Trophoblast cell (in vitro differentiated cells and primary cell): ENCODE data around the gene SMARCAL1.

Experiments
- DNase-seq, 2 donors: peaks; one replicate each; pipeline ENCODE4 v3.0.0-alpha.2; 2016
- H2AFZ ChIP-seq: 2 replicates; pipeline ENCODE4 v1.6.1; 2013; ENCODE audit warnings: low read length, moderate library complexity, mild to moderate bottlenecking; ENCODE audit not compliant: insufficient read depth, poor library complexity
- H2AK5ac ChIP-seq: 2 replicates; pipeline ENCODE4 v1.6.1; 2013; ENCODE audit warnings: mild to moderate bottlenecking, low read length
- H2BK120ac ChIP-seq: 2 replicates; pipeline ENCODE4 v1.6.1; 2013; ENCODE audit warnings: low read length, mild to moderate bottlenecking, moderate library complexity; ENCODE audit not compliant: insufficient read depth, poor library complexity
- H2BK12ac ChIP-seq: 2 replicates; pipeline ENCODE4 v1.6.1; 2013; ENCODE audit warnings: mild to moderate bottlenecking, low read length, moderate library complexity
- H2BK5ac ChIP-seq: 2 replicates; pipeline ENCODE4 v1.6.1; 2013; ENCODE audit warnings: low read length, low read depth, moderate library complexity, mild to moderate bottlenecking; ENCODE audit not compliant: poor library complexity
- H3K14ac ChIP-seq: 2 replicates; pipeline ENCODE4 v1.6.1; 2013; ENCODE audit warnings: mild to moderate bottlenecking, low read length
- H3K18ac ChIP-seq: 2 replicates; pipeline ENCODE4 v1.6.1; 2013; ENCODE audit warnings: mild to moderate bottlenecking, low read length
- H3K23ac ChIP-seq: 2 replicates; pipeline ENCODE4 v1.6.1; 2013; ENCODE audit warnings: low read length
- H3K27ac ChIP-seq: 2 replicates; pipeline ENCODE4 v1.5.1; 2013; ENCODE audit warnings: low read depth, mild to moderate bottlenecking, inconsistent platforms, low read length, moderate library complexity
- H3K27me3 ChIP-seq: 2 replicates; pipeline ENCODE4 v1.6.1; 2013; ENCODE audit warnings: inconsistent platforms, mild to moderate bottlenecking, low read length, moderate library complexity; ENCODE audit not compliant: insufficient read depth
- H3K36me3 ChIP-seq, 2 experiments: 1 replicate in 1 of 2; 2 replicates in 1 of 2; pipeline ENCODE4 v1.6.1; 2013; ENCODE audit warnings: low read length in 2 of 2, mild to moderate bottlenecking in 2 of 2, moderate library complexity in 1 of 2; ENCODE audit not compliant: insufficient read depth in 2 of 2, control insufficient read depth in 1 of 2
- H3K4ac ChIP-seq: 2 replicates; pipeline ENCODE4 v1.6.1; 2013; ENCODE audit warnings: low read depth, mild to moderate bottlenecking, low read length, moderate library complexity
- H3K4me1 ChIP-seq, 2 experiments: 1 replicate in 1 of 2; 2 replicates in 1 of 2; pipeline ENCODE4 v1.6.1; 2013; ENCODE audit warnings: low read length in 2 of 2, mild to moderate bottlenecking in 2 of 2, moderate library complexity in 1 of 2; ENCODE audit not compliant: insufficient read depth in 2 of 2, control insufficient read depth in 1 of 2
- H3K4me2 ChIP-seq: 2 replicates; pipeline ENCODE4 v1.6.1; 2013; ENCODE audit warnings: inconsistent platforms, mild to moderate bottlenecking, low read length, moderate library complexity
- H3K4me3 ChIP-seq: 2 replicates; pipeline ENCODE4 v1.5.1; 2013; ENCODE audit warnings: mild to moderate bottlenecking, low read depth, low read length, inconsistent platforms
- H3K79me1 ChIP-seq: one replicate; pipeline ENCODE4 v1.6.1; 2013; ENCODE audit warnings: low read length
- H3K79me2 ChIP-seq: 2 replicates; pipeline ENCODE4 v1.6.1; 2013; ENCODE audit warnings: low read length, mild to moderate bottlenecking; ENCODE audit not compliant: control insufficient read depth, insufficient read depth, poor library complexity
- H3K9ac ChIP-seq: 2 replicates; pipeline ENCODE4 v1.6.1; 2013; ENCODE audit warnings: mild to moderate bottlenecking, low read length
- H3K9me3 ChIP-seq: 2 replicates; pipeline ENCODE4 v1.6.1; 2013; ENCODE audit warnings: low read depth, mild to moderate bottlenecking, control low read depth, inconsistent platforms, low read length; ENCODE audit not compliant: insufficient read depth
- H4K12ac ChIP-seq: 2 replicates; pipeline ENCODE4 v1.6.1; 2013; ENCODE audit warnings: low read depth, mild to moderate bottlenecking, low read length, moderate library complexity
- H4K8ac ChIP-seq: 2 replicates; pipeline ENCODE4 v1.6.1; 2013; ENCODE audit warnings: low read depth, mild to moderate bottlenecking, low read length, moderate library complexity
- H4K91ac ChIP-seq: one replicate; pipeline ENCODE4 v1.6.1; 2013; ENCODE audit warnings: low read depth, mild to moderate bottlenecking, low read length, moderate library complexity
- WGBS: extraction: QIAGEN DNeasy Blood & Tissue Kit; methylation state at CpG from one replicate; pipeline ENCODE4 v1.1.7; 2013; ENCODE audit warnings: missing lambda C conversion rate; ENCODE audit not compliant: insufficient read length, insufficient coverage; ENCODE audit errors: extremely low coverage; 5-methylcytosine and 5-hydroxymethylcytosine counted together

SMARCAL1 gene

GRCh38 chr2:216482640-216483039 lies 70.4 kb downstream of the SMARCAL1 start:
- peaks cover 3% of the 10 kb centered on the region for H3K79me1 ChIP-seq
- no peak overlapping the region for H3K9ac ChIP-seq
- no peak overlapping the region for H3K4me2 ChIP-seq
- H2BK5ac ChIP-seq = no peak overlapping the region
- H2BK120ac ChIP-seq = no peak overlapping the region
- no peak overlapping the region for H2BK12ac ChIP-seq
- H3K23ac ChIP-seq = no peak overlapping the region
- H4K12ac ChIP-seq = no peak overlapping the region
- H4K8ac ChIP-seq = no peak overlapping the region
- no peak overlapping the region for H3K4me3 ChIP-seq
- H3K36me3 ChIP-seq = peaks cover 14 to 17% of the 10 kb centered on the region in 2 experiments
- H3K18ac ChIP-seq = no peak overlapping the region
- H3K4ac ChIP-seq = no peak overlapping the region
- WGBS = no CpG with 5 or more reads among the region's 2 CpGs
- no peak overlapping the region for H2AK5ac ChIP-seq
- no peak for DNase-seq
- no peak overlapping the region for H3K27ac ChIP-seq
- H3K14ac ChIP-seq = no peak overlapping the region
- H2AFZ ChIP-seq = no peak overlapping the region
- no peaks in the 10 kb centered on the region for H3K79me2 ChIP-seq
- peaks cover 5% of the 10 kb centered on the region in 2 experiments for H3K4me1 ChIP-seq
- H3K9me3 ChIP-seq = no peaks in the 10 kb centered on the region
- no peaks in the 10 kb centered on the region for H3K27me3 ChIP-seq
- H4K91ac ChIP-seq = no peak overlapping the region

GRCh38 chr2:216485237-216485636 lies 73.0 kb downstream of the SMARCAL1 start:
- Histone ChIP-seq H4K91ac (no peak overlapping the region), H2BK12ac (no peak overlapping the region), H4K8ac (no peak overlapping the region), H3K4me3 (no peak overlapping the region), H2AFZ (no peak overlapping the region), H3K9me3 (no peaks in the 10 kb centered on the region), H3K36me3 (peaks cover 4 to 8% of the 10 kb centered on the region in 2 experiments), H3K4ac (no peak overlapping the region), H3K14ac (no peak overlapping the region), H3K79me2 (no peaks in the 10 kb centered on the region), H3K23ac (no peak overlapping the region), H4K12ac (no peak overlapping the region), H3K27ac (no peak overlapping the region), H3K9ac (no peak overlapping the region), H3K18ac (no peak overlapping the region), H2BK120ac (no peak overlapping the region), H3K27me3 (no peaks in the 10 kb centered on the region), H2BK5ac (no peak overlapping the region), H3K79me1 (peaks cover 4% of the 10 kb centered on the region), H3K4me2 (no peak overlapping the region), H2AK5ac (no peak overlapping the region), H3K4me1 (peaks cover 5 to 7% of the 10 kb centered on the region in 2 experiments)
- WGBS = no CpG with 5 or more reads among the region's 3 CpGs
- no peak for DNase-seq

- DNase-seq = peak in 1 of 2 donors; percentile 32
- no peak overlapping the region for H3K27ac ChIP-seq
- H3K23ac ChIP-seq = no peak overlapping the region
- no peak overlapping the region for H3K4me3 ChIP-seq
- no peak overlapping the region for H2BK12ac ChIP-seq
- WGBS = no CpG with 5 or more reads among the region's 5 CpGs
- H2BK120ac ChIP-seq = no peak overlapping the region
- no peak overlapping the region for H3K18ac ChIP-seq
- H2AFZ ChIP-seq = no peak overlapping the region
- H3K9ac ChIP-seq = no peak overlapping the region
- H3K4me1 ChIP-seq = peaks cover 5 to 7% of the 10 kb centered on the region in 2 experiments
- no peak overlapping the region for H2BK5ac ChIP-seq
- H3K4me2 ChIP-seq = no peak overlapping the region
- no peak overlapping the region for H3K4ac ChIP-seq
- H2AK5ac ChIP-seq = no peak overlapping the region
- no peak overlapping the region for H4K91ac ChIP-seq
- no peak overlapping the region for H4K8ac ChIP-seq
- no peaks in the 10 kb centered on the region for H3K79me2 ChIP-seq
- H4K12ac ChIP-seq = no peak overlapping the region
- H3K14ac ChIP-seq = no peak overlapping the region
- peaks cover 4% of the 10 kb centered on the region for H3K79me1 ChIP-seq
- H3K36me3 ChIP-seq = peaks cover 4% of the 10 kb centered on the region in 2 experiments
- H3K27me3 ChIP-seq = no peaks in the 10 kb centered on the region
- H3K9me3 ChIP-seq = no peaks in the 10 kb centered on the region
These were observed 73.5 kb downstream of the SMARCAL1 start for GRCh38 chr2:216485745-216486144.

- Histone ChIP-seq H3K36me3 (peaks cover 2 to 3% of the 10 kb centered on the region in 2 experiments), H3K18ac (no peak overlapping the region), H2AK5ac (no peak overlapping the region), H3K4ac (no peak overlapping the region), H3K9me3 (no peaks in the 10 kb centered on the region), H2BK5ac (no peak overlapping the region), H4K12ac (no peak overlapping the region), H3K14ac (no peak overlapping the region), H3K27me3 (no peaks in the 10 kb centered on the region), H3K79me2 (no peaks in the 10 kb centered on the region), H3K79me1 (peaks cover 6% of the 10 kb centered on the region), H4K8ac (no peak overlapping the region), H2BK12ac (no peak overlapping the region), H3K9ac (no peak overlapping the region), H3K4me1 (peaks cover 5 to 7% of the 10 kb centered on the region in 2 experiments), H2BK120ac (no peak overlapping the region), H3K4me2 (no peak overlapping the region), H4K91ac (no peak overlapping the region), H3K27ac (no peak overlapping the region), H3K4me3 (no peak overlapping the region), H3K23ac (no peak overlapping the region), H2AFZ (no peak overlapping the region)
- WGBS = no CpG with 5 or more reads among the region's 7 CpGs
- DNase-seq = no peak
These were observed 74.0 kb downstream of the SMARCAL1 start for GRCh38 chr2:216486271-216486670.
